Spleen (tissue), 11 donors: ENCODE results near the gene DGKH. TPM values are rescaled to one million over a fixed set of nuclear protein-coding genes. Genes with fewer than 3 reads are reported as not detected.

Experiments used
- DNase-seq: peaks from one replicate; pipeline ENCODE4 v3.0.0-alpha.2; 2020
- H3K27ac ChIP-seq, 8 donors: fragments of 200-600 bp; sonication (generic) in 7 of 8; 1 replicate in 4 of 8; 2 replicates in 4 of 8; pipeline versions ENCODE4 v1.5.0 to v1.8.0; 2016 to 2021; ENCODE audit warnings: inconsistent platforms in 4 of 8, mild to moderate bottlenecking in 4 of 8, moderate library complexity in 1 of 8
- H3K27me3 ChIP-seq, 7 donors: fragments of 200-600 bp; sonication (generic) in 6 of 7; replicated peaks in 1 of 7; 1 replicate in 4 of 7; 2 replicates in 3 of 7; pipeline versions ENCODE4 v1.5.0 to v1.8.0; 2016 to 2021; ENCODE audit warnings: inconsistent platforms in 3 of 7, mild to moderate bottlenecking in 1 of 7
- H3K36me3 ChIP-seq, 6 donors: fragments of 200-600 bp; sonication (generic) in 5 of 6; 1 replicate in 4 of 6; 2 replicates in 2 of 6; pipeline versions ENCODE4 v1.5.0 to v1.8.0; 2016 to 2021; ENCODE audit warnings: inconsistent platforms in 2 of 6
- H3K4me1 ChIP-seq, 6 donors: fragments of 200-600 bp; sonication (generic) in 5 of 6; 1 replicate in 3 of 6; 2 replicates in 3 of 6; pipeline versions ENCODE4 v1.5.0 to v1.8.0; 2016 to 2021; ENCODE audit warnings: inconsistent platforms in 3 of 6
- H3K4me3 ChIP-seq, 8 donors: fragments of 200-600 bp; sonication (generic) in 7 of 8; 1 replicate in 4 of 8; 2 replicates in 4 of 8; pipeline versions ENCODE4 v1.5.0 to v1.8.0; 2016 to 2021; ENCODE audit warnings: inconsistent platforms in 4 of 8, mild to moderate bottlenecking in 4 of 8, moderate library complexity in 2 of 8
- H3K9me3 ChIP-seq, 8 donors: fragments of 200-600 bp; sonication (generic) in 7 of 8; 1 replicate in 4 of 8; 2 replicates in 4 of 8; pipeline versions ENCODE4 v1.5.0 to v1.8.0; 2016 to 2021; ENCODE audit warnings: inconsistent platforms in 4 of 8
- POLR2A ChIP-seq, 3 donors: fragments of 450-650 bp; IDR thresholded peaks; one replicate each; pipeline ENCODE4 v1.5.1; 2017; ENCODE audit warnings: antibody characterized with exemption in 3 of 3, mild to moderate bottlenecking in 1 of 3
- POLR2AphosphoS5 ChIP-seq, 3 donors: sonication (generic); formaldehyde crosslinking; IDR thresholded peaks; one replicate each; pipeline ENCODE4 v1.5.1; 2017; ENCODE audit warnings: antibody characterized with exemption in 3 of 3
- WGBS, 5 donors: extraction: QIAGEN DNeasy Blood & Tissue Kit in 3 of 5; methylation state at CpG; one replicate each; pipeline versions ENCODE4 v1.1.5 to v1.1.7; 2013 to 2018; 5-methylcytosine and 5-hydroxymethylcytosine counted together
- intact Hi-C: fragments of 100-400 bp; cut with DNase I; formaldehyde crosslinking; loops from one replicate; pipeline ENCODE4 v1.15.0; 2023; ENCODE audit warnings: low total_unique reads
- polyA plus RNA-seq, 3 donors: library from polyadenylated mRNA; stranded (reverse); fragments of 200-250 nt; gene quantifications; one replicate each; pipeline ENCODE4 v1.2.1, GENCODE V29; 2013
- total RNA-seq, 7 donors: library from RNA; depleted of rRNA in 3 of 7; stranded (reverse); fragments of >200 nt in 3 of 7; fragmentation: NEBNext Ultra II Directional in 4 of 7; extraction: Animal tissue kit (Norgen Biotek cat#: 25700) in 4 of 7; gene quantifications; one replicate each; pipeline versions ENCODE4 v1.1.0 to v1.2.1, GENCODE V29; 2016 to 2021
- TF ChIP-seq, protein P1 (sequence below), 11 experiments: fragments of 200-600 bp in 7 of 11; fragments of 450-650 bp in 4 of 11; sonication (generic) in 4 of 11; IDR thresholded peaks in 8 of 11; conservative IDR thresholded peaks in 3 of 11; 1 replicate in 7 of 11; 2 replicates in 4 of 11; pipeline versions ENCODE4 v1.4.0 to v1.8.0; 2016 to 2021; ENCODE audit warnings: antibody characterized with exemption in 11 of 11, inconsistent platforms in 4 of 11, mild to moderate bottlenecking in 1 of 11
- donor health status: healthy with polysubstance abuse.
- donor health status: DM: no; HTN: no; CAD: no; lungs with moderate emphysema.
- donor health status: DM: no; HTN: no; CAD: no.
- donor health status: Bipolar disorder and iron deficiency.
- donor health status: healthy.
- donor health status: DM: no; HTN: no; CAD: no.
- donor health status: DM: yes; HTN: yes; CAD: no.

The DGKH gene
- total and polyA plus RNA-seq, 10 donors: 0.52 to 15.3 (median 10.8) TPM

DNA sequence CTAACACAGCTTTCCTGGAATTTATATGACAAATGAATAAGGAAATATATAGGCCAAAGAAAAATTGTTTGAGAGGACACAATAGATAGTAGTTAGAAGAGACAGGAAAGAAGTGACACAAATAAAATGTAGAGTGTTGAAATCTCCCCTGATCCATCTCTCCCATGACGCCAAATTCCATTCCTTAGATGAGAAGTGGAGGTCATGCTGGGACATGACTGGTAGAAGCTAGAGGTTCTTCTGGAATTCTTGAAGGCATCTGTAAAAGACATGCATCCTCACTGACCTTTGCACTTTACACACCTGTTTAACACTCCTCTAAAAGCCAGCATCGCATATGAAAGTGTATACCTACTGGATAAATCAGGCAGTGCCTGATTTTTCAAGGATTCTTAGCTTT, 67.8 kb downstream of the DGKH start:
- 90 to 96% (median 92%) methylated on average over 2 of the region's 2 CpGs for WGBS, 5 donors
- Histone ChIP-seq H3K4me3 (no peak overlapping the region), H3K4me1 (no peaks in the 10 kb centered on the region), H3K36me3 (no peaks in the 10 kb centered on the region), H3K9me3 (no peaks in the 10 kb centered on the region), H3K27me3 (no peaks in the 10 kb centered on the region), H3K27ac (no peak overlapping the region)
- no peak for DNase-seq
- intact Hi-C loops: no loop called here
- TF ChIP-seq, protein P1, sequence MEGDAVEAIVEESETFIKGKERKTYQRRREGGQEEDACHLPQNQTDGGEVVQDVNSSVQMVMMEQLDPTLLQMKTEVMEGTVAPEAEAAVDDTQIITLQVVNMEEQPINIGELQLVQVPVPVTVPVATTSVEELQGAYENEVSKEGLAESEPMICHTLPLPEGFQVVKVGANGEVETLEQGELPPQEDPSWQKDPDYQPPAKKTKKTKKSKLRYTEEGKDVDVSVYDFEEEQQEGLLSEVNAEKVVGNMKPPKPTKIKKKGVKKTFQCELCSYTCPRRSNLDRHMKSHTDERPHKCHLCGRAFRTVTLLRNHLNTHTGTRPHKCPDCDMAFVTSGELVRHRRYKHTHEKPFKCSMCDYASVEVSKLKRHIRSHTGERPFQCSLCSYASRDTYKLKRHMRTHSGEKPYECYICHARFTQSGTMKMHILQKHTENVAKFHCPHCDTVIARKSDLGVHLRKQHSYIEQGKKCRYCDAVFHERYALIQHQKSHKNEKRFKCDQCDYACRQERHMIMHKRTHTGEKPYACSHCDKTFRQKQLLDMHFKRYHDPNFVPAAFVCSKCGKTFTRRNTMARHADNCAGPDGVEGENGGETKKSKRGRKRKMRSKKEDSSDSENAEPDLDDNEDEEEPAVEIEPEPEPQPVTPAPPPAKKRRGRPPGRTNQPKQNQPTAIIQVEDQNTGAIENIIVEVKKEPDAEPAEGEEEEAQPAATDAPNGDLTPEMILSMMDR (IDR thresholded peaks at IDR 0.05 in 8 of 11, conservative IDR thresholded peaks at IDR 0.05 in 3 of 11): no peak
- TF ChIP-seq POLR2AphosphoS5 (IDR thresholded peaks at IDR 0.05) (no peak), POLR2A (IDR thresholded peaks at IDR 0.05) (no peak)

DNA sequence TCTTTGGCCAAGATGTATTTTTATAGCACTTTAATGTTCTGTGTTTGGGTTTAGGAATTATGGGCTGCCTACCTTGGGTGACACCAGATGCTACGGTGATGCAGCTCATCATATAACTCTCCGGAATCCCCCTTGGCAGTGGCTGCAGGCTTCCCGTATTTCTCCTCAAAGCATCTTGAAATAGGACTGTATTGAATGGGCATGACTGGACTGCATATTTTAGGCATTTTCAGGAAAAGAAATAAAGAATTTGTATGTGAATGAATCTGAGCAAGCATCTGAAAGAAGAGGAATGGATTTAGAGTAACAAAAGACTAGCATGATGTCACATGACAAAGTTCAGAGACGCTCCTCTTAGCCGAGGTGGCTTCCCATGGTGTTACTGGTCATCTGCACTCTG, 70.6 kb downstream of the DGKH start:
- Histone ChIP-seq H3K27me3 (no peaks in the 10 kb centered on the region), H3K4me3 (no peak overlapping the region), H3K27ac (no peak overlapping the region), H3K9me3 (peaks cover 0 to 4% (median 0%) of the 10 kb centered on the region in 8 donors), H3K4me1 (no peaks in the 10 kb centered on the region), H3K36me3 (no peaks in the 10 kb centered on the region)
- no peak for DNase-seq
- WGBS, 5 donors: 92 to 99% (median 95%) methylated on average over 5 of the region's 5 CpGs
- intact Hi-C loops: no loop called here
- TF ChIP-seq POLR2A (IDR thresholded peaks at IDR 0.05) (no peak), POLR2AphosphoS5 (IDR thresholded peaks at IDR 0.05) (no peak)
- TF ChIP-seq, protein P1 (IDR thresholded peaks at IDR 0.05 in 8 of 11, conservative IDR thresholded peaks at IDR 0.05 in 3 of 11): no peak

DNA sequence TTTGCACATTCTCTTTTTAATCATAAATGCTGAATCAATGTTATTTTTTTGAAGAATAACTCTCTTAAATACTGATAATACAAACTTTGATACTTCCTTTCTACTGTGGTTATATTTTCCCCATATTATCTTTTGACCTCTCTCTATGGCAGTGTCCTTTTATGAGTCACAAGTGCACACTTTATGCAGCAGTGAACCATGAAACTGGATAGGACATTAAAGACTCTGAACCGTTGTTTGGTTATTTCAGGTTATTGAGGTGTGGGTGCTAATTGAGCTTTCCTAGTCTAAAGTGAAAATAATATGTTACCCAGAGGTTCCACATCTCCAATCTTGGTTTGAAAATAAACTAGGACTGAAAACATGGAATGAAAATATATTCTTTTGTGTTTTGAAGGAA, 71.4 kb downstream of the DGKH start:
- intact Hi-C loops: no loop called here
- no peak overlapping the region for H3K27ac ChIP-seq

DNA sequence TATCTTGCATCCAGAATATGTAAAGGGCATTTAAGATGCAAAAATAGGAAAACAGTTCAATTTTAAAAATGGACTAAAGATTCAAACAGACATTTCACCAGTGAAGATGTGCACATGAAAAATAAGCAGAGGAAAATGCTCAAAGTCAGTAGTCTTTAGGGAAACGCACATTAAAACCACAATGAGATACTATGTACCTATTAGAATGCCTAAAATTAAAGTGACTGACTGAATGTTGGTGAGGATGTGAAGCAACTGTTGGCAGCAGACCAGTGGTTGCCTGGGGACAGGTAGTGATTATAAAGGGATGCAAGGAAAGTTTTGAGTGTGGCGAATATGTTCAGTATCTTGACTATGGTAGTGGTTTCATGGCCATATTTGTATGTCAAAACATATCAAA, 75.2 kb downstream of the DGKH start:
- 93 to 99% (median 95%) methylated on average over 2 of the region's 2 CpGs for WGBS, 5 donors

More for the DNA sequence above, 71.4 kb downstream of the DGKH start:
- Histone ChIP-seq H3K4me1 (no peaks in the 10 kb centered on the region), H3K9me3 (peaks cover 0 to 4% (median 0%) of the 10 kb centered on the region in 8 donors), H3K4me3 (no peak overlapping the region), H3K36me3 (no peaks in the 10 kb centered on the region), H3K27me3 (no peaks in the 10 kb centered on the region)
- TF ChIP-seq POLR2AphosphoS5 (IDR thresholded peaks at IDR 0.05): no peak
- TF ChIP-seq POLR2A (IDR thresholded peaks at IDR 0.05): no peak
- TF ChIP-seq, protein P1 (IDR thresholded peaks at IDR 0.05 in 8 of 11, conservative IDR thresholded peaks at IDR 0.05 in 3 of 11): no peak
- 68 to 86% (median 76%) methylated on average over 1 of the region's 1 CpG for WGBS, 5 donors
- no peak for DNase-seq

DNA sequence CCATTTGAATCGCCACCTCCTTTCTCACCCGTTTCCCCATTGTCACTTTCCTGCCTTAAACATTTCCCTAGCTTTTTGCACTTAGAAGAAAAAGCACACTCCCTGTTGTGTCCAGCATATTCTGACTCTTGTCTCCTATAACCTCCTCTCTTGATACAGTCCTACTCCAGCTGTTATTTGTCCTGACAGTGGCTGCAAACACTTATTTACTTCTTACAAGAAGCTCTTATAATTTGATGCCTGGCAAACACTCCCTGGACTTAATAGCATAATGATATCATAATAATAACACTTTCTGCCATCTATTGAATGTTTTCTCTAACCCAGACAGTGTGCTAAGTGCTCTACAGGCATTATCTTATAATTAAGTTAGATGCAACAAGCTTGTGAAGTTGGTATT, 76.6 kb downstream of the DGKH start:
- Histone ChIP-seq H3K9me3 (peaks cover 0 to 4% (median 0%) of the 10 kb centered on the region in 8 donors), H3K36me3 (peaks cover 0 to 28% (median 0%) of the 10 kb centered on the region in 6 donors), H3K4me1 (no peaks in the 10 kb centered on the region), H3K27ac (no peak overlapping the region), H3K4me3 (no peak overlapping the region), H3K27me3 (no peaks in the 10 kb centered on the region)
- TF ChIP-seq POLR2A (IDR thresholded peaks at IDR 0.05): no peak
- TF ChIP-seq, protein P1 (IDR thresholded peaks at IDR 0.05 in 8 of 11, conservative IDR thresholded peaks at IDR 0.05 in 3 of 11): no peak
- TF ChIP-seq POLR2AphosphoS5 (IDR thresholded peaks at IDR 0.05): no peak
- WGBS, 5 donors: 79 to 87% (median 83%) methylated on average over 2 of the region's 2 CpGs
- no peak for DNase-seq
- intact Hi-C loops: no loop called here

More for the DNA sequence above, 75.2 kb downstream of the DGKH start:
- no peak for DNase-seq
- Histone ChIP-seq H3K36me3 (peaks cover 0 to 14% (median 0%) of the 10 kb centered on the region in 6 donors), H3K27ac (no peak overlapping the region), H3K27me3 (no peaks in the 10 kb centered on the region), H3K9me3 (peaks cover 0 to 4% (median 0%) of the 10 kb centered on the region in 8 donors), H3K4me1 (no peaks in the 10 kb centered on the region), H3K4me3 (no peak overlapping the region)
- no peak for TF ChIP-seq POLR2AphosphoS5 (IDR thresholded peaks at IDR 0.05)
- intact Hi-C loops: no loop called here
